Activated naive CD4-positive, alpha-beta T cell treated with anti-CD3 and anti-CD28 coated beads, Interleukin-2, amount 10 ng/mL, durations not matched to agents 7 days and 5 days (primary cell): Measurements from ENCODE around the gene CACNB2.

Experiments
- CTCF ChIA-PET: fragments of 350-600 bp; sonication (Branson Sonifier 250); formaldehyde crosslinking; loops from one replicate; lab custom pipeline; 2021; ENCODE audit warnings: antibody characterized with exemption; lab: Charles Lee
- DNase-seq: peaks from one replicate; pipeline ENCODE4 v3.0.0-alpha.2; 2020
- H3K27ac Mint-ChIP-seq: one replicate; pipeline ENCODE4 v1.8.0; 2021; ENCODE audit warnings: mild to moderate bottlenecking, moderate library complexity, mixed read lengths
- H3K27me3 Mint-ChIP-seq: one replicate; pipeline ENCODE4 v1.8.0; 2021; ENCODE audit warnings: mild to moderate bottlenecking, mixed read lengths
- H3K36me3 Mint-ChIP-seq: one replicate; pipeline ENCODE4 v1.8.0; 2021; ENCODE audit warnings: mixed read lengths
- H3K4me1 Mint-ChIP-seq: one replicate; pipeline ENCODE4 v1.8.0; 2021; ENCODE audit warnings: mixed read lengths
- H3K4me3 Mint-ChIP-seq: one replicate; pipeline ENCODE4 v1.8.0; 2021; ENCODE audit warnings: mild to moderate bottlenecking, moderate library complexity, mixed read lengths
- H3K9me3 Mint-ChIP-seq: one replicate; pipeline ENCODE4 v1.8.0; 2021; ENCODE audit warnings: mixed read lengths

CACNB2 gene

DNA sequence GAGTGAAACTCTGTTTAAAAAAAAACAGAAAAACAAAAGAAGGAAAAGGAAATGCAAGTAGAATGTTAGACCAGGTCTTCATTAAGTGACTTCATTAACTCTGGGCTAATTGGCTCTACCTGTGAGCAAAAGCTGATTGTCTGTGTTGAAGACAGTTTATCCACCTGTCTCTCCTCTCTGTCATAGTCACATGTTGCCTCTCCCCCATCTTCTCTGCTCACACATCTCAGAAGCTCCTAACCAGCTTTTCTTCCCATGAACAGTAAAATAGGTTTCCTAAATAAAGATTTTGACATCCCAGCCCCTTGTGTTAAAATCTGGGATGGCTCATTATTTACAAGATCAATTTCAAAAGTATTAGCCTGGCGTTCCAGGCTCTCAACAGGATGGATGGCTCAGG, 222.7 kb downstream of the CACNB2 start:
- CTCF ChIA-PET, result no interaction called here
- H3K27me3 Mint-ChIP-seq, result no peaks in the 10 kb centered on the region
- H3K4me1 Mint-ChIP-seq, result no peaks in the 10 kb centered on the region
- peaks cover 2% of the 10 kb centered on the region for H3K9me3 Mint-ChIP-seq
- DNase-seq, result no peak
- H3K27ac Mint-ChIP-seq, result no peak overlapping the region
- H3K36me3 Mint-ChIP-seq, result no peaks in the 10 kb centered on the region
- no peak overlapping the region for H3K4me3 Mint-ChIP-seq

DNA sequence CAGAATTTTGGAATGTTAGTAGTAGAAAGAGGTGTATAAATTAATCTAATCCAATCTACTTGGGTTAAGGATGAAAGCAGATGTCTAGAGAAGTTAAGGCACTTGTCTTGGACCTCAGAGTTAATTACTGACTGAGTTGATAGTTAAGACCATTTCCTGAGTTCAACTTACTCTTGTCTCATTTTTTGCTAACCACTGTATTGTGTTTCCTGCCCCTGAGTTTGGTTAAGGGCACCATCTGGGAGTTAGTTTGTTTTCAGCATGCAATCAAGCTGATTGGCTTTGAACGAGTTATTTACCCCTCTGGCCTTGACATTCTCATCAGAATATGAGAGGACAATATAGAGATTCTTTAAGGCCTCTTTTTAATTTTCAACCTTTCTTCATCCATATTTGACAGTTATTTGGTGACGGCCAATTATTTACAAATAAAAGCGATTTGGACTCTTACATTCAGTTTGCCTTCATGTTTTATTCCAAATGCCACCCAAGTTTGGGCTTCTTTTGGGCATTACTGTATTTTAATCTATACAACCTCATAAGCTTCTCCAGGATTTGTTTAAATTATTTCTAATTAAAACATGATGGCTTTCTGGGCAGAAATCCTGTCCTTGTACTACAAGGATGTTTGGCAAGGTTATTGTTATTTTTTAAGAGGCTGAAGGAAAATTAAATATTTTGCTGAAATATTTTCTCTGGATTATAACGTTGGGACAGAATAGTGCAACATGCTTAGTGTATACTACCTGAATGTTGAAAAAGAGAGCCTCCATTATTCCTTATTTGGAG, 225.0 kb downstream of the CACNB2 start:
- no peak overlapping the region for H3K4me3 Mint-ChIP-seq
- no peaks in the 10 kb centered on the region for H3K36me3 Mint-ChIP-seq
- no peaks in the 10 kb centered on the region for H3K4me1 Mint-ChIP-seq
- no peak overlapping the region for H3K27ac Mint-ChIP-seq
- DNase-seq, result no peak
- H3K9me3 Mint-ChIP-seq, result peaks cover 2% of the 10 kb centered on the region
- H3K27me3 Mint-ChIP-seq, result no peaks in the 10 kb centered on the region
- CTCF ChIA-PET, result no interaction called here

DNA sequence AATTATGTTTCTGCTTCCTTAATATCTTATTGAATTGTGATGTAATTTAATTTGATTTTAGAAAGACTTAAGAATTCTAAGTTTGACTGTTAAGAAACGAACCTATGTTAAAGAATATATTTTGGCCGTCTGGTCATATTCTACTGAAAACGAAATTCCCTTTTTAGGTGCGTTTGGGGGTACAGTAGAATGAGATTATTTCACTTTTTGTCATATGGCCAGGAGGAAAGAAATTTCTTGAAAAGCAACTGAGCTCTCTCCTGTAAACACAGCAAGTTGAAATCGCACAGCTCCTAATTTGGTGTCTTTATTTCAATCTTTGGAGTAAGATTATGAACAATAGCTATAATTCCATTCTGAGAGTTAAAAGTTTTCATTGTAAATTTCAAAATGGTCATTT, 227.6 kb downstream of the CACNB2 start:
- DNase-seq, result no peak
- H3K27me3 Mint-ChIP-seq, result no peaks in the 10 kb centered on the region
- CTCF ChIA-PET, result no interaction called here
- no peaks in the 10 kb centered on the region for H3K36me3 Mint-ChIP-seq
- no peak overlapping the region for H3K4me3 Mint-ChIP-seq
- H3K4me1 Mint-ChIP-seq, result no peaks in the 10 kb centered on the region
- no peak overlapping the region for H3K27ac Mint-ChIP-seq
- H3K9me3 Mint-ChIP-seq, result peaks cover 2% of the 10 kb centered on the region

DNA sequence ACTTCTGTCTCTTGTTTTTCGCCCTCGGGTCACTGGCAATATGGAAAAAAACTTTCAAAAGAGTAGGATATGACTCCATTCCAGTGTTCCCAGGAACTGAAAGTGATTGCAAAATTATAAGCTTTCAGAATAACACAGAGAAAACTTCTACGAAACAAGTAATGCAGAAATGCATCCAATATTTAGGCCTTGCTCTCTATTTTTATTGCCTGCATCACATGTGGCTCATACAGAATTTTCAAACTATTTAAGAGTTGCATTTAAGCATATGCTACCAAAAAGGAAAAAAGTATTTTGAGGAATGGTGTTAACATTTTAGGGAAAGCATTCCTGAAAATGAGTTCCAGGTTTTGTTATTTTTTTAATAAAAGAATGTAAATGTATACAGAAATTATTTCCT, 228.0 kb downstream of the CACNB2 start:
- H3K36me3 Mint-ChIP-seq, result no peaks in the 10 kb centered on the region
- H3K9me3 Mint-ChIP-seq, result peaks cover 2% of the 10 kb centered on the region
- CTCF ChIA-PET, result no interaction called here
- no peak overlapping the region for H3K27ac Mint-ChIP-seq
- DNase-seq, result no peak
- H3K4me1 Mint-ChIP-seq, result no peaks in the 10 kb centered on the region
- H3K4me3 Mint-ChIP-seq, result no peak overlapping the region
- H3K27me3 Mint-ChIP-seq, result no peaks in the 10 kb centered on the region

DNA sequence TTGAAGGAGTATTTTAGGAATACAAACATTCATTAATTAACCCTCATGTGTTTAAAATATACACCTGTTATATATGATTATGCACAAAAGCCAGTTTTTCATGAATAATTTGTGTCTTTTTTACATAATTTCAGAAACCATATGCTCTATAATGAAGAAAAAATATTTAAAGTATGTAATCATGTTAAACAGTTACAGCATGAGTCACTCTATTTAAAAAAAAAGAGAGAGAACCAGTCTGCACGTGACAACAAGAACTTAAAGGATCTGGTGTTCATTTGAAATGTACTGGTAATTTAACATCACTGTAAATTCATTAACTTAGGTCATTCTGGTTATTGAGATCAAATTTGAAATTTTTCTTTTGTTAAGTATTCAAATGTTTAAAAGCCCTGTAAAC, 228.5 kb downstream of the CACNB2 start:
- peaks cover 2% of the 10 kb centered on the region for H3K9me3 Mint-ChIP-seq
- H3K27ac Mint-ChIP-seq, result no peak overlapping the region
- H3K27me3 Mint-ChIP-seq, result no peaks in the 10 kb centered on the region
- H3K4me1 Mint-ChIP-seq, result no peaks in the 10 kb centered on the region
- no peak overlapping the region for H3K4me3 Mint-ChIP-seq
- CTCF ChIA-PET, result no interaction called here
- DNase-seq, result no peak
- no peaks in the 10 kb centered on the region for H3K36me3 Mint-ChIP-seq

DNA sequence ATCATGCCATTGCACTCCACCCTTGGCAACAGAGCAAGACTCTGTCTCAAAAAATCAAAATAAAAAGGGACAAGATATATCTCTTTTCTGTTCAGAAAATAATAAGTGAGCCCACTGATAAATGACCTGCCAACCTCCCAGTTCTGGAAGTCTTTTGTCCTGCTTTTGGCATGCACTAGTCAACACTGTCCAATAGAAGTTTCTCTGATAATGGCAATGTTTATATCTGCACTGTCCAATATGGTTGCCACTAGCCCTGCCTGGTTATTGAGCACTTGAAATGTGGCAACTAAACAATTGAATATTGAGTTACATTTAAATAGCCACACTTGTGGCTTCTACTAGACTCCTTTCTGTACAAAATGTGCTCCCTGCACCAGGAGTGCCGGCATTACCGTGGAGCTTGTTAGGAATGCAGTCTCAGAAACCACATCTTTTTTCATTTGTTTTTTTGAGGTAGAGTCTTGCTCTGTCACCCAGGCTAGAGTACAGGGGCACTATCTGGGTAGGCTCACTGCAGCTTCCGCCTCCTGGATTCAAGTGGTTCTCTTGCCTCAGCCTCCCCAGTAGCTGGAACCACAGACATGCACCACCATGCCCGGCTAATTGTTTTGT, 229.7 kb downstream of the CACNB2 start:
- CTCF ChIA-PET, result no interaction called here
- Mint-ChIP-seq H3K36me3 (no peaks in the 10 kb centered on the region), H3K4me1 (no peaks in the 10 kb centered on the region), H3K9me3 (no peaks in the 10 kb centered on the region), H3K4me3 (no peak overlapping the region), H3K27me3 (no peaks in the 10 kb centered on the region), H3K27ac (no peak overlapping the region)
- no peak for DNase-seq

DNA sequence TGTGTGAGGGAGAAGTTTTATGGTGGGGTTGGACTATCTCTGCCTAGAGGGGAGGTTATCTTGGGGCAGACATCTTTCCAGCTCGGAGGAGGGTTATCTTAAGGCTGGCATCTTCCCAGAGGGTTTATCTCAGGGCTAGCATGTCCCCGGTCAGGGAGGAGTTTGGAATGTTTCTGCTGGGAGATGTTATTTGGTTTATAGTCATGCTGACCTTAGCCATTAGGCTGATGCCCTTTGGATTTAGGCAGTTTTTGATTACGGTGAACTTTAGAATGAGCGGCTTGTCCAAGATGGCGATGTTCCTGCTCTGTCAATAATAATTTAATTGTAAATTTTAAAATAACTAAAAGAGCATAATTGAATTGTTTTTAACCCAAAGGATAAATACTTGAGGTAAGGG, 236.4 kb downstream of the CACNB2 start:
- no peaks in the 10 kb centered on the region for H3K4me1 Mint-ChIP-seq
- no peaks in the 10 kb centered on the region for H3K27me3 Mint-ChIP-seq
- no peaks in the 10 kb centered on the region for H3K36me3 Mint-ChIP-seq
- CTCF ChIA-PET, result no interaction called here
- H3K4me3 Mint-ChIP-seq, result no peak overlapping the region
- H3K9me3 Mint-ChIP-seq, result no peaks in the 10 kb centered on the region
- no peak for DNase-seq
- no peak overlapping the region for H3K27ac Mint-ChIP-seq

DNA sequence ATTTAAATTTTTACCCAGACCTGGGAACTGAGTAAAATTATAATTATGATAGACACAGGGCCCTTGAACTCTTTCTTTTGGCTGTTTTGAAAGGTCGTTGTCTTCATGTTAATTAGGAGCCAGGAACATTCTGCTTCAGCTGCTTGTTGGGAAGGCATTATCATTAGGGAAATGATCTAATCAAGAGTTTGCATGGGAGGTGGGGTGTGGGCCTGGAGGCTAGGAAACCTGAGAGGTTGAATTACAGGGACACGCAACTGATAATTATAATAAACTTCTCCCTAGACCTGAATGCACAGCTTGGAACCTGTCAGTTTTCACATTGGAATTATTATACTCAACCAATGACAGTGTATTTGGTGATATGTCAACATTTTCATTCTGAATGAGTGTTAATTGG, 237.7 kb downstream of the CACNB2 start:
- H3K4me3 Mint-ChIP-seq, result no peak overlapping the region
- CTCF ChIA-PET, result no interaction called here
- no peak for DNase-seq
- no peaks in the 10 kb centered on the region for H3K9me3 Mint-ChIP-seq
- H3K27ac Mint-ChIP-seq, result no peak overlapping the region
- H3K4me1 Mint-ChIP-seq, result no peaks in the 10 kb centered on the region
- no peaks in the 10 kb centered on the region for H3K36me3 Mint-ChIP-seq
- no peaks in the 10 kb centered on the region for H3K27me3 Mint-ChIP-seq

DNA sequence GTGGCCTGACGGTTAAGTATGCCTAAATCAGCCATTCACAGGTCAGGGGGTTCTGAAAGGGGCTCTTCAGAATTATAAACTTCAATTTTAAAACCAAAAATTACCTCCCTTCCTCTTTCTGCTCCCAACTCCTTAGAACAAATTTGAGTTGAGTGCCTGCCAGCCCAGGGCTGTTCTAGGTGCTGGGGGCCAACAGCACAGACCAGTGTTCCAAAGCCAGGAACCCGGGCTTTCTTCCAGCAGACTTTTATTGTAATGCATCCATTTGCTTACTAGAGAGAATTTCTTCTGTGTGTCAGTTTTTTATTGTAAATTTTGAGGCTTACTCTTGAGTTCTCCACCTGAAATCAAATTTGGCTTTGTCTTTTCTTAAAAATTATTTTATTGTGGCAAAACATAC, 238.5 kb downstream of the CACNB2 start:
- no peak for DNase-seq

DNA sequence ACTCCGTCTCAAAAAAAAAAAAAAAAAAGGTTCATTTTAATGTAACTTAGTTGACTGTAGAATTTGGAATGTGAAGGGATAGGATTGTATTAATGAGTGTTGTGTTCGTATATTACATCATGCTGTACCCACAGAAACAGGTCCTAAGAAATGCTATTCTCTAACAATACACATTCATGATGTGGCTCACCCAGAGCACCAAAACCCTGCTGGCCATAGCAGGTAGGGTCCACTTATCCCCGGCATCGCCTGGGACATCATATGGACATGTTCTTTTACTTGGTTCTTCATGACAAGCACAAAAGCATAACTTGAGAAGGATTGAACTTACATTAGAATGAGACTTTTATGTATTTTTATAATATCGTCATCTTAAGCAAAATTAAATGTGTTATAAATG, 241.5 kb downstream of the CACNB2 start:
- no peak for DNase-seq
- Mint-ChIP-seq H3K27me3 (no peaks in the 10 kb centered on the region), H3K36me3 (no peaks in the 10 kb centered on the region), H3K4me3 (no peak overlapping the region), H3K4me1 (no peaks in the 10 kb centered on the region), H3K27ac (no peak overlapping the region), H3K9me3 (no peaks in the 10 kb centered on the region)
- CTCF ChIA-PET, result no interaction called here

More for the DNA sequence above, 238.5 kb downstream of the CACNB2 start:
- H3K4me3 Mint-ChIP-seq, result no peak overlapping the region
- H3K27ac Mint-ChIP-seq, result no peak overlapping the region
- no peaks in the 10 kb centered on the region for H3K36me3 Mint-ChIP-seq
- H3K4me1 Mint-ChIP-seq, result no peaks in the 10 kb centered on the region
- CTCF ChIA-PET, result no interaction called here
- H3K27me3 Mint-ChIP-seq, result no peaks in the 10 kb centered on the region
- no peaks in the 10 kb centered on the region for H3K9me3 Mint-ChIP-seq

DNA sequence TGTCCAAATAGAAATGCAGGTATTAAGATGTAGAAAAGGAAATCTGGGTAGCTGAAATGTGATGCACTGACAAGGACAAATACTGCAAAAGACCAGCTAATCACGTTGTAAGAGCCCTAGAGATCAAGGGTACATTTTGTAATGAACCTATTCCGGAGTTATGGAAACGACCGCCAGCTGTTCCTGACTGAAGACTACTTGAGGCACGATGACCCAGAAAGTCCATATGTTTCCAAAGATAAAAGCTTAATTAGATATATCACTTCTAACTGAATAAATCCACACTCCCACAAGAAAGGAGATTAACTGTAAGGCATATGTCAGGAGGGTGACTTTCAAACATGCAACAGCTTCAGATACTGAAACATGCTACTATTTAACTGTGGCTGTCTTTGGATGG, 257.7 kb downstream of the CACNB2 start:
- no peak for DNase-seq
- H3K27me3 Mint-ChIP-seq, result peaks cover 13% of the 10 kb centered on the region
- H3K4me1 Mint-ChIP-seq, result peaks cover 3% of the 10 kb centered on the region
- no peak overlapping the region for H3K27ac Mint-ChIP-seq
- CTCF ChIA-PET, result interaction anchor here (0.6 kb wide), 1 partner anchor 57 kb away, joined by 3 read pairs; no protein-coding TSS in a partner anchor
- no peaks in the 10 kb centered on the region for H3K36me3 Mint-ChIP-seq
- H3K9me3 Mint-ChIP-seq, result no peaks in the 10 kb centered on the region
- no peak overlapping the region for H3K4me3 Mint-ChIP-seq

DNA sequence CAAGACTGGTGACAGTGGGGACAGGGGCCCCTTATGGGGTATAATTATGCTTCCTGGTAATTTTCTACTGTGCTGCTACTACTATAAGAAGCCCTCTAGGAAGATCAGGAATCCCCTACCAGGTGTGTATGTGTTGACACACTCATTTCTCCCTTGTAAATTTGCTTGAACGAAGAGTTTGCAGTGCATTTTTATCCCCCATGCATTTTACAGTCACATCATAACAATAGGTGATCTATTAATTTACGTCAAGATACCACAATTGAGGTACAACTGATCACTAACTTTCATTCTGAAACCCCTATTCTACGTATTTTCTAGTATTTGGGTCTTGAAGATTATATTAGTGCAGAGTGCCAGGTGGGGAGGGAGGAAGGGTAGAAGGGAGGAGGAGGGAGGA, 258.9 kb downstream of the CACNB2 start:
- CTCF ChIA-PET, result no interaction called here
- Mint-ChIP-seq H3K27ac (no peak overlapping the region), H3K36me3 (no peaks in the 10 kb centered on the region), H3K27me3 (peaks cover 13% of the 10 kb centered on the region), H3K4me1 (peaks cover 3% of the 10 kb centered on the region), H3K9me3 (no peaks in the 10 kb centered on the region), H3K4me3 (no peak overlapping the region)
- no peak for DNase-seq

DNA sequence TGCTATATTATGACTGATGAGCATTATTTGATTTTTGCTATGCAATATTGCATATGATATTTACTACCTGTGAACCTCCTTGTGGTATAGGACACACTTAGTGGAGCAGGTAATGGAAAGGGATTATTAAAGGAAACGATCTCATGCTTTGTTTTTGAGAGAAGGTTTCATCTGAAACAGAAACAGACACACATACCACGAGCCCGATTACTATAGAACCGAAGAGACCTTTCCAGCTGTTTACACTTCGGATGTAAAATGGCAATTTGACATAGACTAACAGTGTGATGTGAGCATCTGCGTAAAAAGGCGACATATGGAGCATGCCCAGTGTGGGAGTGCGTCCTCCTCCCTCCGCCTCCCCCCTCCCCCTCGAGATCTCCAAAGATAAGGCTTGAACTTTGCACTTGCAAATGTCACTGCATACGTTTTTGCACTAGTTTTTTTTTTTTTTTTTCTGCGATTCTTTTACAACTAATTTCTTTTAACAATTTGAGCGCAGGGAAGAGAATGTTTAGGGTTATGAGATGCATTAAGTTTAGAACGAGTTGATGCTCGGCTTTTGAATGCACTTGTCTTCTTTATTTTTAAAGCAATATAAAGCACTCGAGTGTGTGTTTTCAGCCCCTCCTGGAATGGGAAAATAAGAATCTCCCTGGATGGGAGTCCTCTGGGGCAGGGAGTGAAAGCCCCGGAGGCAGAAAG, 260.1 kb downstream of the CACNB2 start:
- Mint-ChIP-seq H3K4me3 (no peak overlapping the region), H3K9me3 (no peaks in the 10 kb centered on the region)

DNA sequence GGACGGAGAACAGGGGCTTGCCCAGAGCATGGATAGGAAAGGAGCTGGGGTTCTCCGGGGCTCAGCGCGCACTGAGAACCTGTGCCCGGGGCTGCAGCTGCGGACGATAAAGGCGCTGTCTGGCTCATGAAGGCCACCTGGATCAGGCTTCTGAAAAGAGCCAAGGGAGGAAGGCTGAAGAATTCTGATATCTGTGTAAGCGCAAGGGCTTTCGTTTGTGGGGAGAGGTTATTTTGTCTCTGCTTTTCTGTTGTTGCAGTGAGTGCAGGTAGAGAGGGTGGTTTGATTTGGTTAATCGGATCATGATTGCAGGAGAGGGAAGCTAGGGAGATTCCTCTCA, 260.7 kb downstream of the CACNB2 start:
- Mint-ChIP-seq H3K27me3 (peaks cover 13% of the 10 kb centered on the region), H3K27ac (no peak overlapping the region), H3K4me1 (peaks cover 3% of the 10 kb centered on the region), H3K4me3 (no peak overlapping the region), H3K9me3 (no peaks in the 10 kb centered on the region), H3K36me3 (no peaks in the 10 kb centered on the region)
- no peak for DNase-seq
- CTCF ChIA-PET, result interaction anchor here (0.7 kb wide), 1 partner anchor 153 kb away, joined by 3 read pairs; no protein-coding TSS in a partner anchor

More for the DNA sequence above, 260.1 kb downstream of the CACNB2 start:
- Mint-ChIP-seq H3K27ac (no peak overlapping the region), H3K4me1 (peaks cover 3% of the 10 kb centered on the region), H3K27me3 (peaks cover 13% of the 10 kb centered on the region), H3K36me3 (no peaks in the 10 kb centered on the region)
- CTCF ChIA-PET, result interaction anchor here (0.7 kb wide), 1 partner anchor 152 kb away, joined by 3 read pairs; no protein-coding TSS in a partner anchor
- no peak for DNase-seq
